ENCODE results near the gene PIK3R2.

PIK3R2 gene

GRCh38 chr19:18141031-18141430 lies 11.9 kb upstream of the PIK3R2 start:
- Histone ChIP-seq H3K9me3 (ENCODE audit: control insufficient read depth, insufficient read depth, low read length) (no peaks in the 10 kb centered on the region), H3K36me3 (ENCODE audit: control insufficient read depth, insufficient read depth, low read length) (peaks cover 54% of the 10 kb centered on the region), H3K27me3 (ENCODE audit: control insufficient read depth, insufficient read depth, low read length) (no peaks in the 10 kb centered on the region)

GRCh38 chr19:18143902-18144301 lies 9.1 kb upstream of the PIK3R2 start:
- Histone ChIP-seq H3K9me3 (ENCODE audit: control insufficient read depth, insufficient read depth, low read length) (no peaks in the 10 kb centered on the region), H3K36me3 (ENCODE audit: control insufficient read depth, insufficient read depth, low read length) (peaks cover 49% of the 10 kb centered on the region), H3K9ac (ENCODE audit: low read depth, low read length) (no peak overlapping the region), H3K4me1 (ENCODE audit: control insufficient read depth, insufficient read depth, low read length) (no peaks in the 10 kb centered on the region), H3K4me3 (ENCODE audit: low read depth, low read length) (no peak overlapping the region), H3K27me3 (ENCODE audit: control insufficient read depth, insufficient read depth, low read length) (no peaks in the 10 kb centered on the region), H3K27ac (ENCODE audit: low read depth, low read length) (no peak overlapping the region)

More at GRCh38 chr19:18141031-18141430, 11.9 kb upstream of the PIK3R2 start:
- Histone ChIP-seq H3K4me1 (ENCODE audit: control insufficient read depth, insufficient read depth, low read length) (no peaks in the 10 kb centered on the region), H3K9ac (ENCODE audit: low read depth, low read length) (no peak overlapping the region), H3K27ac (ENCODE audit: low read depth, low read length) (no peak overlapping the region), H3K4me3 (ENCODE audit: low read depth, low read length) (no peak overlapping the region)

DNA sequence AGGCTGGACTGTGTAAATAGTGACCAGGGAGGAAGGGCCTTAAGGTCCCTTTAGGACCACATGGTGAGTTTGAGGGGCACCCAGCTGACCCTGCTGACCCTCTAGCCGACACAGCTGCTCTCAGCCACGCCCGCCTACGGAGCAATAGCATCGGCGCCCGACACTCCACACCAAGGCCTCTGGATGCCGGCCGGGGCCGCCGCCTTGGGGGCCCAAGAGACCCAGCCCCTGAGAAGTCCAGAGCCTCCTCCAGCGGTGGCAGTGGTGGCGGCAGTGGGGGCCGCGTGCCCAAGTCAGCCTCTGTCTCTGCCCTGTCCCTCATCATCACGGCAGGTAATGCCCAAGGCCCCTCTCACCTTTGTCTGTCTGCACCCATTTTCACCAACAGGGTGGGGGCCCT lies 8.6 kb upstream of the PIK3R2 start:
- no peak overlapping the region for H3K27ac ChIP-seq (ENCODE audit: low read depth, low read length)
- no peak overlapping the region for H3K4me3 ChIP-seq (ENCODE audit: low read depth, low read length)
- H3K27me3 ChIP-seq (ENCODE audit: control insufficient read depth, insufficient read depth, low read length), result no peaks in the 10 kb centered on the region
- peaks cover 47% of the 10 kb centered on the region for H3K36me3 ChIP-seq (ENCODE audit: control insufficient read depth, insufficient read depth, low read length)
- no peaks in the 10 kb centered on the region for H3K4me1 ChIP-seq (ENCODE audit: control insufficient read depth, insufficient read depth, low read length)
- H3K9ac ChIP-seq (ENCODE audit: low read depth, low read length), result no peak overlapping the region
- no peaks in the 10 kb centered on the region for H3K9me3 ChIP-seq (ENCODE audit: control insufficient read depth, insufficient read depth, low read length)

- Histone ChIP-seq H3K4me3 (ENCODE audit: low read depth, low read length) (no peak overlapping the region), H3K9ac (ENCODE audit: low read depth, low read length) (no peak overlapping the region), H3K36me3 (ENCODE audit: control insufficient read depth, insufficient read depth, low read length) (peaks cover 47% of the 10 kb centered on the region), H3K4me1 (ENCODE audit: control insufficient read depth, insufficient read depth, low read length) (no peaks in the 10 kb centered on the region), H3K9me3 (ENCODE audit: control insufficient read depth, insufficient read depth, low read length) (no peaks in the 10 kb centered on the region), H3K27me3 (ENCODE audit: control insufficient read depth, insufficient read depth, low read length) (no peaks in the 10 kb centered on the region), H3K27ac (ENCODE audit: low read depth, low read length) (no peak overlapping the region)
Observed at GRCh38 chr19:18144906-18145305, 8.1 kb upstream of the PIK3R2 start.

DNA sequence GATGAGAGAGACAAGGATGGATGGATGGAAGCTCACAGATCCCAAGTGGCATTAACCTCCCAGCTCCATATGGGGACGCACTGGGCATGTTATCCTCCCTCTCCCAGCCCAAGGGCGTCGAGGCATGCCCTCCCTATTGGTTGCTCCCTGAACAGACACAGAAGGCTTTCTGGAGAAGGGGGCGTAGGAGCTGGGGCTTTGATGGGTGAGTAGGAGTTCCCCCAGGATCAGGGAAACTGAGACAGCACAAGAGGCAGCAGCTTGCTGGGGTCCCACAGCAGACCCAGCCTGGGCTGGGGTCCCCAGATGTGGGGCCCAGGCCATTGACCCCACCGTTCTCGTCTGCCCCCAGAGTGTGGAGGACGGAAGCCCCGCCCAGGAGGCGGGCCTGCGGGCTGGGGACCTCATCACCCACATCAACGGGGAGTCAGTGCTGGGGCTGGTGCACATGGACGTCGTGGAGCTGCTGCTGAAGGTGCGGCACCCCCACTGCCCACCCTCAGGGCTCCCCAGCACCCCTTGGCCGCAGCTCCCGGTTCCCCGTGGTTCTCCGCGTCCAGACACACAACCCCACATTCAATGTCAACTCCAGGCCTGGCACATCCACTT lies 7.5 kb upstream of the PIK3R2 start:
- H3K9me3 ChIP-seq (ENCODE audit: control insufficient read depth, insufficient read depth, low read length), result no peaks in the 10 kb centered on the region
- no peak overlapping the region for H3K9ac ChIP-seq (ENCODE audit: low read depth, low read length)
- no peak overlapping the region for H3K4me3 ChIP-seq (ENCODE audit: low read depth, low read length)
- no peaks in the 10 kb centered on the region for H3K27me3 ChIP-seq (ENCODE audit: control insufficient read depth, insufficient read depth, low read length)
- no peak overlapping the region for H3K27ac ChIP-seq (ENCODE audit: low read depth, low read length)
- H3K36me3 ChIP-seq (ENCODE audit: control insufficient read depth, insufficient read depth, low read length), result peaks cover 44% of the 10 kb centered on the region
- H3K4me1 ChIP-seq (ENCODE audit: control insufficient read depth, insufficient read depth, low read length), result no peaks in the 10 kb centered on the region

GRCh38 chr19:18147396-18147795 lies 5.6 kb upstream of the PIK3R2 start:
- H3K9ac ChIP-seq (ENCODE audit: low read depth, low read length), result no peak overlapping the region
- H3K4me1 ChIP-seq (ENCODE audit: control insufficient read depth, insufficient read depth, low read length), result no peaks in the 10 kb centered on the region
- H3K4me3 ChIP-seq (ENCODE audit: low read depth, low read length), result no peak overlapping the region
- H3K36me3 ChIP-seq (ENCODE audit: control insufficient read depth, insufficient read depth, low read length), result peaks cover 37% of the 10 kb centered on the region
- H3K9me3 ChIP-seq (ENCODE audit: control insufficient read depth, insufficient read depth, low read length), result no peaks in the 10 kb centered on the region
- H3K27ac ChIP-seq (ENCODE audit: low read depth, low read length), result no peak overlapping the region
- H3K27me3 ChIP-seq (ENCODE audit: control insufficient read depth, insufficient read depth, low read length), result no peaks in the 10 kb centered on the region

- Histone ChIP-seq H3K36me3 (ENCODE audit: control insufficient read depth, insufficient read depth, low read length) (peaks cover 23% of the 10 kb centered on the region), H3K27me3 (ENCODE audit: control insufficient read depth, insufficient read depth, low read length) (no peaks in the 10 kb centered on the region), H3K4me1 (ENCODE audit: control insufficient read depth, insufficient read depth, low read length) (peaks cover 4% of the 10 kb centered on the region; the same call in 1 of the 2 replicates), H3K27ac (ENCODE audit: low read depth, low read length) (no peak overlapping the region), H3K9me3 (ENCODE audit: control insufficient read depth, insufficient read depth, low read length) (no peaks in the 10 kb centered on the region), H3K9ac (ENCODE audit: low read depth, low read length) (no peak overlapping the region), H3K4me3 (ENCODE audit: low read depth, low read length) (no peak overlapping the region)
Observed at GRCh38 chr19:18149596-18149975, 3.4 kb upstream of the PIK3R2 start.

GRCh38 chr19:18150776-18151624 lies 2.0 kb upstream of the PIK3R2 start:
- Histone ChIP-seq H3K9ac (ENCODE audit: low read depth, low read length) (no peak overlapping the region), H3K4me3 (ENCODE audit: low read depth, low read length) (no peak overlapping the region), H3K27me3 (ENCODE audit: control insufficient read depth, insufficient read depth, low read length) (no peaks in the 10 kb centered on the region), H3K4me1 (ENCODE audit: control insufficient read depth, insufficient read depth, low read length) (peaks cover 4% of the 10 kb centered on the region; the same call in 1 of the 2 replicates), H3K9me3 (ENCODE audit: control insufficient read depth, insufficient read depth, low read length) (no peaks in the 10 kb centered on the region), H3K36me3 (ENCODE audit: control insufficient read depth, insufficient read depth, low read length) (peaks cover 17% of the 10 kb centered on the region), H3K27ac (ENCODE audit: low read depth, low read length) (no peak overlapping the region)

DNA sequence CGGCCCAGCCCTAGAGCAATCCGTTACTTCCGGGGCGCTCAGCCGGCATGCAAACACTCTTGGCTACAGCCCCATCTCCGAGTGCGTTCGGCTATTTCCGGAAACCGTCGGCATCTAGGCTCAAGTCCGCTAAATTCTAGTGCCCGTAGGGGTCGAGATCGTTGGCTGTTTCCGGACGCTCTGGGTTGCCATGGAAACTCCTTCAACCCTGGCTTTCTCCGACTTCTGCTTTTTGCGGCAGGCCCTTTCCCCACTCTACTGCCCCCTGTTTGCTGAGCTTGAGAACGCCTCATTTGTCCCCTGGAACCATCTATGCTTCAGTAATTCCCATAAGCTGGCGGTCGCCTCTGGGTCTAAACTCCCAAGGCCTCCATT lies 534 bp upstream of the PIK3R2 start:
- H3K9ac ChIP-seq (ENCODE audit: low read depth, low read length), result peak overlapping the region; percentile 95
- peaks cover 16% of the 10 kb centered on the region for H3K36me3 ChIP-seq (ENCODE audit: control insufficient read depth, insufficient read depth, low read length)
- no peaks in the 10 kb centered on the region for H3K27me3 ChIP-seq (ENCODE audit: control insufficient read depth, insufficient read depth, low read length)
- no peaks in the 10 kb centered on the region for H3K9me3 ChIP-seq (ENCODE audit: control insufficient read depth, insufficient read depth, low read length)
- H3K4me3 ChIP-seq (ENCODE audit: low read depth, low read length), result peak overlapping the region; percentile 85
- H3K27ac ChIP-seq (ENCODE audit: low read depth, low read length), result peak overlapping the region; percentile 99
- H3K4me1 ChIP-seq (ENCODE audit: control insufficient read depth, insufficient read depth, low read length), result peaks cover 8% of the 10 kb centered on the region; the same call in 1 of the 2 replicates

DNA sequence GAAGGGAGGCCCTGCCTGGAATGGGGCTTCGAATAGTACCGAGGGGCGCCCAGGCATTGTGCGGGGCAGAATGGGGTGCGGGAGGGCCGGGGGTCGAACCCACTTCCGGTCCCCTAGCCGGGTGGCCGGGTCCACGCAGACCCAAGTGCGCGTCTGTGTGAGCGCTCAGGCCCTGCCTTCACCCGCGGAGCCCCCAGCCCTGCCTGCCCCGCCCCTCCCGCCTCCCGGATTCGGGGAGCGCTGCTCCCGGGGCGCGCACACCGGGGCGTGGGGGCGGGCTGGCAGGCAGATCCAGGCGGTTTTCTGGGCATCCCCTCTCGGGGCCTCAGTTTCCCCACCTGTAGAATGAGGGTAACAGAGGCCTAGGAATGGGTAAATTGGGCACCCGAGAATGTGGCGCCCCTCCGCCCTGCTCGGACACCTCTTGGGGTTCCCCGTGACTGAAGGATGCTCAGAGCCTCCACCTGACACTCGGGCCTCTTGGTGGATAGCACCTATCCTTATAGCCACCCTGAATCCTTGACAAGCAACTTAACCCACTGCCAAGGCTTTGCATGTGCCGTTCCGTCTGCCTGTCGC lies 682 bp downstream of the PIK3R2 start:
- Histone ChIP-seq H3K4me3 (ENCODE audit: low read depth, low read length) (peak overlapping the region; percentile 85), H3K9ac (ENCODE audit: low read depth, low read length) (peak overlapping the region; percentile 82), H3K27ac (ENCODE audit: low read depth, low read length) (peak overlapping the region; percentile 44), H3K9me3 (ENCODE audit: control insufficient read depth, insufficient read depth, low read length) (no peaks in the 10 kb centered on the region), H3K4me1 (ENCODE audit: control insufficient read depth, insufficient read depth, low read length) (peaks cover 10% of the 10 kb centered on the region; the same call in 1 of the 2 replicates), H3K27me3 (ENCODE audit: control insufficient read depth, insufficient read depth, low read length) (no peaks in the 10 kb centered on the region), H3K36me3 (ENCODE audit: control insufficient read depth, insufficient read depth, low read length) (peaks cover 13% of the 10 kb centered on the region)

All from HUES48 (cell line).